Measurements from ENCODE around the gene C20orf173.

DNA sequence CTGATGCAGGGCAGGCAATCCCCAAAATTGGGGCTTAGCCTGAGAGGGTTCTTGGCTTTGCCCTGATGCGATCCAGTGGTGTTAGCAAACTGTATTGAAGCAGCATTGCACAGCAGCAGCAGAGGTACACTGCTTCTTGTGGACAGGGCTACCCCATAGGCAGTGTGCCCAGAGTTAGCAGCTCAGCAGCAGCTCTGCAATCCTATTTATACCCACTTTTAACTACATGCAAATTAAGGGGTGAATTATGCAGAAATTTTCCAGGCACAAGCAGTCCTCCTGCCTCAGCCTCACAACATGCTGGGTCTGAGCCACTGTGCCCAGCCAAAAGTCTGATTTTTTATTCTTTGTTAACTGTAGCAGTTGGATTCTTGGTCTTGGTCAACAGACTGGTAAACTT is 3.8 kb downstream of the C20orf173 start:
- TF ChIP-seq, protein P1, sequence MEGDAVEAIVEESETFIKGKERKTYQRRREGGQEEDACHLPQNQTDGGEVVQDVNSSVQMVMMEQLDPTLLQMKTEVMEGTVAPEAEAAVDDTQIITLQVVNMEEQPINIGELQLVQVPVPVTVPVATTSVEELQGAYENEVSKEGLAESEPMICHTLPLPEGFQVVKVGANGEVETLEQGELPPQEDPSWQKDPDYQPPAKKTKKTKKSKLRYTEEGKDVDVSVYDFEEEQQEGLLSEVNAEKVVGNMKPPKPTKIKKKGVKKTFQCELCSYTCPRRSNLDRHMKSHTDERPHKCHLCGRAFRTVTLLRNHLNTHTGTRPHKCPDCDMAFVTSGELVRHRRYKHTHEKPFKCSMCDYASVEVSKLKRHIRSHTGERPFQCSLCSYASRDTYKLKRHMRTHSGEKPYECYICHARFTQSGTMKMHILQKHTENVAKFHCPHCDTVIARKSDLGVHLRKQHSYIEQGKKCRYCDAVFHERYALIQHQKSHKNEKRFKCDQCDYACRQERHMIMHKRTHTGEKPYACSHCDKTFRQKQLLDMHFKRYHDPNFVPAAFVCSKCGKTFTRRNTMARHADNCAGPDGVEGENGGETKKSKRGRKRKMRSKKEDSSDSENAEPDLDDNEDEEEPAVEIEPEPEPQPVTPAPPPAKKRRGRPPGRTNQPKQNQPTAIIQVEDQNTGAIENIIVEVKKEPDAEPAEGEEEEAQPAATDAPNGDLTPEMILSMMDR (IDR thresholded peaks at IDR 0.05): no peak
- TF ChIP-seq POLR2A (IDR thresholded peaks at IDR 0.05): no peak

Measured in heart left ventricle (tissue), 13 donors.